Lung (tissue), 12 donors: Measurements from ENCODE around the gene SETBP1. TPM values are rescaled to one million over a fixed set of nuclear protein-coding genes. Genes with fewer than 3 reads are reported as not detected.

Source experiments
- ATAC-seq: fragments of 200-7000 bp; cut with Tn5 transposase; one replicate; pipeline ENCODE4 v1.9.1; 2020; ENCODE audit warnings: moderate number of reproducible peaks; ENCODE audit not compliant: insufficient read depth, low FRiP score
- DNase-seq, 3 donors: peaks; one replicate each; pipeline ENCODE4 v3.0.0-alpha.2; 2013 to 2017
- H3K27ac ChIP-seq, 2 donors: one replicate each; pipeline ENCODE4 v1.5.1; 2013; ENCODE audit warnings: mild to moderate bottlenecking in 2 of 2, moderate library complexity in 2 of 2, control low read depth in 1 of 2, inconsistent platforms in 1 of 2, low read depth in 1 of 2, low read length in 1 of 2
- H3K27me3 ChIP-seq, 3 donors: one replicate each; pipeline ENCODE4 v1.5.1; 2013; ENCODE audit warnings: low read length in 2 of 3; ENCODE audit not compliant: control insufficient read depth in 3 of 3, insufficient read depth in 3 of 3
- H3K36me3 ChIP-seq, 4 donors: one replicate each; pipeline ENCODE4 v1.5.1; 2013; ENCODE audit warnings: low read length in 4 of 4, mild to moderate bottlenecking in 1 of 4, moderate library complexity in 1 of 4; ENCODE audit not compliant: control insufficient read depth in 4 of 4, insufficient read depth in 4 of 4
- H3K4me1 ChIP-seq, 5 donors: one replicate each; pipeline ENCODE4 v1.5.1; 2013; ENCODE audit warnings: low read length in 5 of 5, mild to moderate bottlenecking in 2 of 5, moderate library complexity in 1 of 5; ENCODE audit not compliant: control insufficient read depth in 5 of 5, insufficient read depth in 5 of 5
- H3K4me3 ChIP-seq: one replicate; pipeline ENCODE4 v1.5.1; 2013; ENCODE audit warnings: mild to moderate bottlenecking, control low read depth, moderate library complexity
- H3K9ac ChIP-seq, 2 donors: one replicate each; pipeline ENCODE4 v1.5.1; 2013; ENCODE audit warnings: low read length in 2 of 2, control low read depth in 1 of 2; ENCODE audit not compliant: insufficient read depth in 1 of 2
- H3K9me3 ChIP-seq, 4 donors: one replicate each; pipeline ENCODE4 v1.5.1; 2013; ENCODE audit warnings: low read length in 3 of 4, mild to moderate bottlenecking in 1 of 4, moderate library complexity in 1 of 4; ENCODE audit not compliant: control insufficient read depth in 4 of 4, insufficient read depth in 3 of 4
- whole genome bisulfite sequencing, 2 donors: extraction: QIAGEN DNeasy Blood & Tissue Kit; methylation state at CpG; one replicate each; pipeline ENCODE4 v1.1.7; 2013; 5-methylcytosine and 5-hydroxymethylcytosine counted together
- polyA plus RNA-seq, 2 donors: library from polyadenylated mRNA; stranded (reverse); fragments of 200-250 nt; gene quantifications; one replicate each; pipeline ENCODE4 v1.2.1, GENCODE V29; 2013
- total RNA-seq, 2 donors: library from RNA; depleted of rRNA in 1 of 2; stranded (reverse); fragments of >200 nt in 1 of 2; gene quantifications; one replicate each; pipeline ENCODE4 v1.2.1, GENCODE V29; 2014 to 2021
- TF ChIP-seq, protein P1 (sequence below): IDR thresholded peaks from 2 replicates; pipeline ENCODE4 v1.5.1; 2012; ENCODE audit warnings: mild to moderate bottlenecking; ENCODE audit errors: control extremely low read depth, extremely low read depth
- donor health status: control.
- donor health status: control.
- donor health status: Bipolar disorder and iron deficiency.
- donor health status: healthy.
- donor health status: DM: yes; HTN: yes; CAD: no.

SETBP1 gene
- total and polyA plus RNA-seq, 4 donors = 1.6 to 43.8 (median 16.6) TPM

DNA sequence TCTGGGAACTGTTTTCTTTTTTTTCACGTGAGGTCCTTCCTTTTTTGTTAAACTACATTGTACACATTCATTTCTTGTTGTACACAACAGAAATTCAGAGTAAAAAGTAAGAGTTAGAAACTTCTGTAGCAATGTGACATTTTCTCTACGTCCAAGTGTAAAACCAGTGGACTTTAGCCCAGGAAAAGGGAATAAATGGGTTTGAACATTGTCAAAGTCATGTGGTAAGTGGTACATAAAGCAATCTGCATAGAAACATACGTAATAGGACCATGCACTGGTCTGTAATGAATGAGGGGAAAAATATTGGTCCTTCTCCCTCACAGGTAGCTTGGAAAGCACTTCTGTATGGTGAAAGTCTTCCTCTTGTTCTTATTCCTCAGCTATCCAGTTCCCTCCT is 421.4 kb downstream of the SETBP1 start:
- Histone ChIP-seq H3K4me3 (no peak overlapping the region), H3K36me3 (no peaks in the 10 kb centered on the region), H3K9ac (no peak overlapping the region), H3K4me1 (peaks cover 0 to 10% (median 2%) of the 10 kb centered on the region in 5 donors), H3K9me3 (no peaks in the 10 kb centered on the region), H3K27me3 (no peaks in the 10 kb centered on the region), H3K27ac (no peak overlapping the region)
- 78 to 80% methylated on average over 3 of the region's 3 CpGs for WGBS, 2 donors
- no peak for ATAC-seq
- TF ChIP-seq, protein P1, sequence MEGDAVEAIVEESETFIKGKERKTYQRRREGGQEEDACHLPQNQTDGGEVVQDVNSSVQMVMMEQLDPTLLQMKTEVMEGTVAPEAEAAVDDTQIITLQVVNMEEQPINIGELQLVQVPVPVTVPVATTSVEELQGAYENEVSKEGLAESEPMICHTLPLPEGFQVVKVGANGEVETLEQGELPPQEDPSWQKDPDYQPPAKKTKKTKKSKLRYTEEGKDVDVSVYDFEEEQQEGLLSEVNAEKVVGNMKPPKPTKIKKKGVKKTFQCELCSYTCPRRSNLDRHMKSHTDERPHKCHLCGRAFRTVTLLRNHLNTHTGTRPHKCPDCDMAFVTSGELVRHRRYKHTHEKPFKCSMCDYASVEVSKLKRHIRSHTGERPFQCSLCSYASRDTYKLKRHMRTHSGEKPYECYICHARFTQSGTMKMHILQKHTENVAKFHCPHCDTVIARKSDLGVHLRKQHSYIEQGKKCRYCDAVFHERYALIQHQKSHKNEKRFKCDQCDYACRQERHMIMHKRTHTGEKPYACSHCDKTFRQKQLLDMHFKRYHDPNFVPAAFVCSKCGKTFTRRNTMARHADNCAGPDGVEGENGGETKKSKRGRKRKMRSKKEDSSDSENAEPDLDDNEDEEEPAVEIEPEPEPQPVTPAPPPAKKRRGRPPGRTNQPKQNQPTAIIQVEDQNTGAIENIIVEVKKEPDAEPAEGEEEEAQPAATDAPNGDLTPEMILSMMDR = no peak
- DNase-seq = no peak

DNA sequence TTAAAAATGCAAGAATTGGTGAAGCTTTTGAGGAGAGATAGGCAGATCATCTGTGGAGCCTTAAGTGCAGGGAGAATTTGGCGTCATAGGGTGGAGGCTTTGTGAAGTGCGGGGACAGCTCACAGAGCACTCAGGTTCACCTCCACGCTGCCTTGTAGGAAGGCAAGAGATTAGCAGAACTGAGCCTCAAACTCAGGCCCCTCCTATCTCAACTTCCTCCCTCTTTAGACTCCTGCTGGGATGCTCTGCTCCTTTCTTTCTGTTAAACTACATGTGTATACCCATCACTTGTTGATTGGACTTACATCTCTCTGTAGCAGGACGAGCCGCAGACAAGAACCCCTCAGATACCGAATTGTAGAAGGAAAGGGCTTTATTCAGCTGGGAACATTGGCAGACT is 422.2 kb downstream of the SETBP1 start:
- WGBS, 2 donors = 90 to 91% methylated on average over 6 of the region's 6 CpGs
- Histone ChIP-seq H3K27me3 (no peaks in the 10 kb centered on the region), H3K4me1 (peaks cover 0 to 4% (median 0%) of the 10 kb centered on the region in 5 donors), H3K4me3 (no peak overlapping the region), H3K27ac (no peak overlapping the region), H3K9ac (no peak overlapping the region), H3K9me3 (no peaks in the 10 kb centered on the region), H3K36me3 (no peaks in the 10 kb centered on the region)
- TF ChIP-seq, protein P1 = no peak
- no peak for ATAC-seq
- DNase-seq = no peak

DNA sequence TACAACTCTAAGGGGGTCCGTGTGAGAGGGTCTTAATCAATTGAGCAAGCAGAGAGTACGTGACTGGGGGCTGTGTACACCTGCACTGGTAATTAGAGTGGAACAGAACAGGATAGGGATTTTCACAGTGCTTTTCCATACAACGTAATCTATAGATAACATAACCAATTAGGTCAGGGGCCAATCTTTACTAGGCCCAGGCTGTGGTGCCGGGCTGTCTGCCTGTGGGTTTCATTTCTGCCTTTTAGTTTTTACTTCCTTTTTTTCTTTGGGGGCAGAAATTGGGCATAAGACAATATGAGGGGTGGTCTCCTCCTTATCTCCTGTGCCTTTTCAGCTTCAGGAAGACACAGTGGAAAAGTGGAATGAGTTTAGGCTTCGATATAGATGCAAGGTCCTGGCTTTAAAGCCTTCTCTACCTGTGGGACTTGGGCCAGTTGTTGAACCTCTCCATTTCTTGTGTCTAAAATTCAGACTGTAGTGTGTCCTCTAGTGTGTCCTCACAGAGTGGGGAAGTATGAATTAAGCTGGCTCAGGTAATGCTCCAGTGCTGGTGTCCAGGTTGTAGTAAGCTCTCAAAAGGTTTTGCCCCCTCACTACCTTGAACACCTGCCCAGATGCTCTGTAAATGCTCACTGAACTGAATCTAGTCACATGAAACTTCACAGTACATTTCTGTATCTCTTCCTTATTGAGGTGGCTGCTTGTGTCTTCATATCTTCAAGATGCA is 422.8 kb downstream of the SETBP1 start:
- WGBS, 2 donors = 65 to 72% methylated on average over 5 of the region's 5 CpGs
- Histone ChIP-seq H3K27ac (no peak overlapping the region), H3K36me3 (no peaks in the 10 kb centered on the region), H3K9ac (no peak overlapping the region), H3K4me3 (no peak overlapping the region), H3K9me3 (no peaks in the 10 kb centered on the region), H3K4me1 (peaks cover 0 to 4% (median 0%) of the 10 kb centered on the region in 5 donors), H3K27me3 (no peaks in the 10 kb centered on the region)
- DNase-seq = no peak
- TF ChIP-seq, protein P1 = no peak
- ATAC-seq = no peak

DNA sequence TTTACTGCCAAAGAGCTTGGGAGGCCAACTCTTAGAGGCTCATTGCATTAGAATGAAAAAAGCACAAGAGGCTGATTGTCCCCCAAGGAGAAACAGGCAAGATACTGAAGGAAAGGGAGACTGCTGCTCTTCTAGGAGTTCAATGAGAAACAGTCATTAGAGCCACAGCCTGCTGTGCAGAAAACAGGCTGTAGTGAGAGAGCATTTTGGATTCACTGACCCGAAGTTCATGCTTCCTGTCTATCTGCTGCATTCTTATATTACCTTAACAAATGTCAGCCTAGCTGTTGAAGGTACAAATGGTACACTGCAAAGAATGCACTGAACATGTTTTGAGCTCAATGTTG is 423.3 kb downstream of the SETBP1 start:
- Histone ChIP-seq H3K36me3 (no peaks in the 10 kb centered on the region), H3K9ac (no peak overlapping the region), H3K9me3 (no peaks in the 10 kb centered on the region), H3K27ac (no peak overlapping the region), H3K4me3 (no peak overlapping the region), H3K4me1 (peaks cover 0 to 4% (median 0%) of the 10 kb centered on the region in 5 donors), H3K27me3 (no peaks in the 10 kb centered on the region)
- no peak for ATAC-seq
- WGBS, 2 donors = 33 to 59% methylated on average over 1 of the region's 1 CpG
- DNase-seq = no peak
- TF ChIP-seq, protein P1 = no peak
